ENCODE measurements around the gene BMPR1B.

BMPR1B gene

GRCh38 chr4:94804650-94805049 is 46.9 kb downstream of the BMPR1B start:
- Mint-ChIP-seq H3K27me3 (ENCODE audit: low read depth, poor library complexity) (no peaks in the 10 kb centered on the region), H3K36me3 (ENCODE audit: low read depth) (no peaks in the 10 kb centered on the region)

GRCh38 chr4:94806376-94806775 is 48.6 kb downstream of the BMPR1B start:
- Mint-ChIP-seq H3K27ac (no peak overlapping the region), H3K4me3 (no peak overlapping the region), H3K27me3 (ENCODE audit: low read depth, poor library complexity) (no peaks in the 10 kb centered on the region), H3K36me3 (ENCODE audit: low read depth) (no peaks in the 10 kb centered on the region), H3K4me1 (peaks cover 5% of the 10 kb centered on the region), H3K9me3 (no peaks in the 10 kb centered on the region)
- no peak for TF ChIP-seq CTCF (IDR thresholded peaks at IDR 0.05)
- DNase-seq = no peak

More at GRCh38 chr4:94804650-94805049, 46.9 kb downstream of the BMPR1B start:
- Mint-ChIP-seq H3K4me1 (peaks cover 5% of the 10 kb centered on the region), H3K4me3 (no peak overlapping the region), H3K9me3 (no peaks in the 10 kb centered on the region), H3K27ac (no peak overlapping the region)
- no peak for TF ChIP-seq CTCF (IDR thresholded peaks at IDR 0.05)
- no peak for DNase-seq

GRCh38 chr4:94811643-94812042 is 53.9 kb downstream of the BMPR1B start:
- no peak for DNase-seq
- Mint-ChIP-seq H3K9me3 (no peaks in the 10 kb centered on the region), H3K27ac (no peak overlapping the region), H3K36me3 (ENCODE audit: low read depth) (no peaks in the 10 kb centered on the region), H3K4me1 (no peaks in the 10 kb centered on the region), H3K27me3 (ENCODE audit: low read depth, poor library complexity) (no peaks in the 10 kb centered on the region), H3K4me3 (no peak overlapping the region)
- TF ChIP-seq CTCF (IDR thresholded peaks at IDR 0.05) = no peak

GRCh38 chr4:94813221-94813620 is 55.5 kb downstream of the BMPR1B start:
- no peak overlapping the region for H3K4me3 Mint-ChIP-seq
- TF ChIP-seq CTCF (IDR thresholded peaks at IDR 0.05) = no peak
- H3K27ac Mint-ChIP-seq = no peak overlapping the region
- no peaks in the 10 kb centered on the region for H3K36me3 Mint-ChIP-seq (ENCODE audit: low read depth)
- no peaks in the 10 kb centered on the region for H3K4me1 Mint-ChIP-seq
- no peak for DNase-seq
- H3K27me3 Mint-ChIP-seq (ENCODE audit: low read depth, poor library complexity) = no peaks in the 10 kb centered on the region
- no peaks in the 10 kb centered on the region for H3K9me3 Mint-ChIP-seq

GRCh38 chr4:94814237-94814636 is 56.5 kb downstream of the BMPR1B start:
- no peak overlapping the region for H3K4me3 Mint-ChIP-seq

More at GRCh38 chr4:94814237-94814636, 56.5 kb downstream of the BMPR1B start:
- no peak for TF ChIP-seq CTCF (IDR thresholded peaks at IDR 0.05)
- H3K4me1 Mint-ChIP-seq = no peaks in the 10 kb centered on the region
- no peaks in the 10 kb centered on the region for H3K9me3 Mint-ChIP-seq
- H3K36me3 Mint-ChIP-seq (ENCODE audit: low read depth) = no peaks in the 10 kb centered on the region
- no peak overlapping the region for H3K27ac Mint-ChIP-seq
- H3K27me3 Mint-ChIP-seq (ENCODE audit: low read depth, poor library complexity) = no peaks in the 10 kb centered on the region
- no peak for DNase-seq

Measured in nephron progenitor cell (in vitro differentiated cells).